Measurements from ENCODE around the gene CADM1. TPM values are rescaled to one million over a fixed set of nuclear protein-coding genes. Genes with fewer than 3 reads are reported as not detected.

CADM1 gene
- total RNA-seq, 1 donor from 2014 or later = 51.1 TPM

DNA sequence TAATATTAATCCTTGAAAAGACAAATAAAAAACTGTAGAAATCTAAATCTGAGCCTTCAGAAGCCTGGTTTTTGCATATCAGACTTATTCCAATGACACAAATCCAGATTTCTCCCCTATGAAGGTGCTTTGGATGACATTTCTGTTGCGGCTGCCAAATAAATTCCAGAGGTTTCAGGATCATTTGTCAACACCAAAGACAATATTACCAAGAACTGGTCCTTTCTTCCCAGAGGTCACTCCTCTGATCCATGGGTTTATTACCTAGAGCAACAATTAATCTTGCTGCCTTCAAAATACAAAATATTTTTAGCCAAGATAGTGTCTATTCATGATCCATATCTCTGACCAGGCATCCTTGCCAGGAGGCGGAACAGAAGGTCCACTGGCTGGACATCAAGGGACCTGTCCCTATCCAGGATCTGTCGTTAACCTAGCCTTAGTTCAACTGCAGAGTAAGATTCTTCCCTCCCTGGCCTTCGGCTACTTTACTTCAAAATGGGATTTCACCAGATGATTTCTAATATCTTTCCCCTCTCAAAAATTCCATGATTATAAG lies 4.9 kb downstream of the CADM1 start:
- DNase-seq = no peak
- no peak for TF ChIP-seq CTCF (IDR thresholded peaks at IDR 0.05; ENCODE audit: borderline replicate concordance)
- intact Hi-C loops (cut with micrococcal nuclease) = no loop called here
- Histone ChIP-seq H3K27me3 (ENCODE audit: low read depth) (peaks cover 61% of the 10 kb centered on the region), H3K36me3 (no peaks in the 10 kb centered on the region), H3K9me3 (replicated peaks) (no peaks in the 10 kb centered on the region), H3K27ac (replicated peaks) (no peak overlapping the region), H3K4me3 (no peak overlapping the region), H3K4me1 (peaks cover 56% of the 10 kb centered on the region)

DNA sequence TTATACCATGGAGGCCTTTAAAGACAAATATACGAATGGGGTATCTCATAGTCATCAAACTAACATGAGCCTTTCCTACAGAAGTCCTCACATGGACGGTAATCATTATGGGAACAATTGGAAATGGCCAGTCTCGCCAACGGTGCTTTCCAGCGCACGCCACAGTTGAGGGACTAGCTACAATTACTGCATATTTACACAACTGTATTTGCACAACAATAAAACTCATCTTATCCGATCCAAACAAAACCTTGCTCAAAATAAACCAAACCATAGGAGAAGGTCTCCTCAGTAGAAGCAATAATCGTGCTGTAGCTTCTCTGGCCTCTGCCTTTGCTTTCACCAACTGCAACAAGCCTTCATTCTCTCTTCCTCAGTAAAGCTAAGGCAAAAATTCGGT lies 5.9 kb downstream of the CADM1 start:
- no peak for DNase-seq
- no peaks in the 10 kb centered on the region for H3K9me3 ChIP-seq (replicated peaks)
- intact Hi-C loops (cut with micrococcal nuclease) = no loop called here
- no peaks in the 10 kb centered on the region for H3K36me3 ChIP-seq
- peaks cover 52% of the 10 kb centered on the region for H3K27me3 ChIP-seq (ENCODE audit: low read depth)
- no peak overlapping the region for H3K4me3 ChIP-seq
- H3K4me1 ChIP-seq = peaks cover 47% of the 10 kb centered on the region
- TF ChIP-seq CTCF (IDR thresholded peaks at IDR 0.05; ENCODE audit: borderline replicate concordance) = no peak
- H3K27ac ChIP-seq (replicated peaks) = no peak overlapping the region

GRCh38 chr11:115497303-115497702 lies 6.9 kb downstream of the CADM1 start:
- Histone ChIP-seq H3K27me3 (ENCODE audit: low read depth) (peaks cover 41% of the 10 kb centered on the region), H3K36me3 (no peaks in the 10 kb centered on the region), H3K9me3 (replicated peaks) (no peaks in the 10 kb centered on the region), H3K4me1 (peaks cover 36% of the 10 kb centered on the region), H3K27ac (replicated peaks) (no peak overlapping the region), H3K4me3 (no peak overlapping the region)
- intact Hi-C loops (cut with micrococcal nuclease) = no loop called here
- no peak for DNase-seq
- TF ChIP-seq CTCF (IDR thresholded peaks at IDR 0.05; ENCODE audit: borderline replicate concordance) = no peak

GRCh38 chr11:115496892-115497291 lies 7.3 kb downstream of the CADM1 start:
- intact Hi-C loops (cut with micrococcal nuclease) = no loop called here
- Histone ChIP-seq H3K4me3 (no peak overlapping the region), H3K27me3 (ENCODE audit: low read depth) (peaks cover 39% of the 10 kb centered on the region), H3K27ac (replicated peaks) (no peak overlapping the region), H3K4me1 (peaks cover 32% of the 10 kb centered on the region), H3K9me3 (replicated peaks) (no peaks in the 10 kb centered on the region), H3K36me3 (no peaks in the 10 kb centered on the region)
- TF ChIP-seq CTCF (IDR thresholded peaks at IDR 0.05; ENCODE audit: borderline replicate concordance) = no peak
- no peak for DNase-seq

DNA sequence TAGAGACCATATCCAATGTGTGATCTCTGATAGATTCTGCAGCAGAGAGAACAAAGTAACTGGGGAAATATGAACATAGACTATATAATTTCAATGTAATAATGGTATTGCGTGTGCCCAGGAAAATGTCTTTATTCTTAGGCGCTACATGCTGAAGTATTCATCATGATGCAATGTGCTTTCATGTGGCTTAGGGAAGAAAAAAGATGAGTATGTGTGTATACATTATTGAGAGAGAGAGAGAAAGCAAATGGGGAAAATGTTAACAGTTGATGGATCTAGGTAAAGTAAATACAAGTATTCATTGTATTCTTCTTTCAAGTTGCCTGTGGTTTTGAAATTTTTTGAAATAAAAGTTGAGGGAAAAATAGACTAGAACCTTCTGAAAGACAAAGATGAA lies 10.3 kb downstream of the CADM1 start:
- no peaks in the 10 kb centered on the region for H3K36me3 ChIP-seq
- no peak overlapping the region for H3K4me3 ChIP-seq
- no peak overlapping the region for H3K27ac ChIP-seq (replicated peaks)
- no peak for TF ChIP-seq CTCF (IDR thresholded peaks at IDR 0.05; ENCODE audit: borderline replicate concordance)
- H3K4me1 ChIP-seq = peaks cover 13% of the 10 kb centered on the region
- intact Hi-C loops (cut with micrococcal nuclease) = no loop called here
- no peak for DNase-seq
- H3K9me3 ChIP-seq (replicated peaks) = no peaks in the 10 kb centered on the region
- peaks cover 28% of the 10 kb centered on the region for H3K27me3 ChIP-seq (ENCODE audit: low read depth)
